ENCODE results near the gene OSBP.
A peak's percentile ranks its signal among the peaks of the same experiment; 100 is the strongest.
"Not testable (repeated sequence)": the region's sequence is repeated elsewhere in the genome, so short reads cannot be mapped to it uniquely, and the experiment has no call there.

The OSBP gene

DNA sequence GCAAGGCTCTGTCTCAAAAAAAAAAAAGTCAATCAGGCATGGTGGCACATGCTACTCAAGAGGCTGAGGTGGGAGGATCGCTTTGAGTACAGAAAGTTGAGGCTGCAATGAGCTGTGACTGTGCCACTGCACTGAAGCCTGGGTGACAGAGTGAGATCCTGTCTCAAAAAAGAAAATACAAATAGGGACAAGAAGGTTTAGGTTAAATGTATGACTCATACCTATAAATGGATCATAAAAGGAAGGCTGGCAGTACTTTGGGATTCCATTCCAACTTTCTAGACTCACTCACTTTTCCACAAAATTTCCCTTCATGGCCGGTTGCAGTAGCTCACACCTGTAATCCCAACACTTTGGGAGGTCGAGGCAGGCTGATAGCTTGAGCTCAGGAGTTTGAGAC lies 25.6 kb upstream of the OSBP start:
- no peak overlapping the region for H3K4me2 ChIP-seq (ENCODE audit: low read length)
- H3K9me3 ChIP-seq (ENCODE audit: insufficient read depth, low read depth, low read length) = no peaks in the 10 kb centered on the region
- H3K9ac ChIP-seq (ENCODE audit: low read length) = no peak overlapping the region
- no peak overlapping the region for H2BK5ac ChIP-seq (ENCODE audit: low read depth, low read length, poor library complexity)
- no peak for DNase-seq
- H4K8ac ChIP-seq (ENCODE audit: low read depth, low read length) = no peak overlapping the region
- H2BK120ac ChIP-seq (ENCODE audit: insufficient read depth, low read length, poor library complexity) = no peak overlapping the region
- H2BK12ac ChIP-seq (ENCODE audit: low read length) = no peak overlapping the region
- H4K91ac ChIP-seq (ENCODE audit: low read depth, low read length) = no peak overlapping the region
- H3K79me2 ChIP-seq (ENCODE audit: control insufficient read depth, insufficient read depth, low read length, poor library complexity) = no peaks in the 10 kb centered on the region
- H2AFZ ChIP-seq (ENCODE audit: insufficient read depth, low read length, poor library complexity) = no peak overlapping the region
- H3K36me3 ChIP-seq (ENCODE audit: control insufficient read depth in 1 of 2, insufficient read depth in 2 of 2, low read length in 2 of 2) = peaks cover 34 to 51% of the 10 kb centered on the region in 2 experiments
- no peak overlapping the region for H3K4me3 ChIP-seq (ENCODE audit: low read depth, low read length)
- H3K4me1 ChIP-seq (ENCODE audit: control insufficient read depth in 1 of 2, insufficient read depth in 2 of 2, low read length in 2 of 2) = no peaks in the 10 kb centered on the region
- no peak overlapping the region for H3K4ac ChIP-seq (ENCODE audit: low read depth, low read length)
- no peak overlapping the region for H3K14ac ChIP-seq (ENCODE audit: low read length)
- no peaks in the 10 kb centered on the region for H3K27me3 ChIP-seq (ENCODE audit: insufficient read depth, low read length)
- H4K12ac ChIP-seq (ENCODE audit: low read depth, low read length) = no peak overlapping the region
- H3K23ac ChIP-seq (ENCODE audit: low read length) = no peak overlapping the region
- no peak overlapping the region for H3K18ac ChIP-seq (ENCODE audit: low read length)
- no peak overlapping the region for H3K27ac ChIP-seq (ENCODE audit: low read depth, low read length)
- no peak overlapping the region for H2AK5ac ChIP-seq (ENCODE audit: low read length)
- no CpG with 5 or more reads among the region's 3 CpGs for WGBS (ENCODE audit: extremely low coverage, insufficient coverage, insufficient read length)
- H3K79me1 ChIP-seq (ENCODE audit: low read length) = no peaks in the 10 kb centered on the region

DNA sequence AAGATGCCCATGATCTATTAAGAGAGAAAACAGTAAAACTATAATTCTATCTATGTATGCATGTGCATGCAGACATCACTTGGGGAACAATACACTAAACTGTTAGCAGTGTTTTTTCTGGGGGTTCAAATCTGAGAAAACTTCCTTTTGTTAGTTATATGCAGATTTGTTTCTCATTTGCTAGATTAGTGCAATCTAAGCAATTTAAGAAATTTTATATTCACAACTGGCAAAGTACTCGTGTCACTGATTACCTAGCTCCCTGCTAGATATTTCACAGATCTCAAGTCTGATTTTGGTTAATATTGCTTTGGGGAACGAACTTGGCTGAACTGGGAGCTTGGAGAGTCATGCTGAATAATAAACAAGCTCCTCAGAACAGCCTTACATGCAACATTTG lies 14.9 kb upstream of the OSBP start:
- H3K9me3 ChIP-seq (ENCODE audit: insufficient read depth, low read depth, low read length) = no peaks in the 10 kb centered on the region
- H3K27me3 ChIP-seq (ENCODE audit: insufficient read depth, low read length) = no peaks in the 10 kb centered on the region
- no peak overlapping the region for H3K4ac ChIP-seq (ENCODE audit: low read depth, low read length)
- peaks cover under 1 to 1% of the 10 kb centered on the region in 2 experiments for H3K36me3 ChIP-seq (ENCODE audit: control insufficient read depth in 1 of 2, insufficient read depth in 2 of 2, low read length in 2 of 2)
- H3K79me1 ChIP-seq (ENCODE audit: low read length) = no peaks in the 10 kb centered on the region
- H3K23ac ChIP-seq (ENCODE audit: low read length) = no peak overlapping the region
- no peaks in the 10 kb centered on the region for H3K79me2 ChIP-seq (ENCODE audit: control insufficient read depth, insufficient read depth, low read length, poor library complexity)
- no peak overlapping the region for H2BK120ac ChIP-seq (ENCODE audit: insufficient read depth, low read length, poor library complexity)
- no peak overlapping the region for H4K91ac ChIP-seq (ENCODE audit: low read depth, low read length)
- H2AFZ ChIP-seq (ENCODE audit: insufficient read depth, low read length, poor library complexity) = no peak overlapping the region
- H4K12ac ChIP-seq (ENCODE audit: low read depth, low read length) = no peak overlapping the region
- H2BK5ac ChIP-seq (ENCODE audit: low read depth, low read length, poor library complexity) = no peak overlapping the region
- H2AK5ac ChIP-seq (ENCODE audit: low read length) = no peak overlapping the region
- H3K9ac ChIP-seq (ENCODE audit: low read length) = no peak overlapping the region
- no peak overlapping the region for H2BK12ac ChIP-seq (ENCODE audit: low read length)
- peaks cover 0 to 2% of the 10 kb centered on the region in 2 experiments for H3K4me1 ChIP-seq (ENCODE audit: control insufficient read depth in 1 of 2, insufficient read depth in 2 of 2, low read length in 2 of 2)
- no peak overlapping the region for H3K14ac ChIP-seq (ENCODE audit: low read length)
- no peak overlapping the region for H3K4me3 ChIP-seq (ENCODE audit: low read depth, low read length)
- H3K27ac ChIP-seq (ENCODE audit: low read depth, low read length) = no peak overlapping the region
- no peak overlapping the region for H4K8ac ChIP-seq (ENCODE audit: low read depth, low read length)
- no peak overlapping the region for H3K18ac ChIP-seq (ENCODE audit: low read length)
- DNase-seq = no peak
- no CpG with 5 or more reads among the region's 2 CpGs for WGBS (ENCODE audit: extremely low coverage, insufficient coverage, insufficient read length)
- no peak overlapping the region for H3K4me2 ChIP-seq (ENCODE audit: low read length)

DNA sequence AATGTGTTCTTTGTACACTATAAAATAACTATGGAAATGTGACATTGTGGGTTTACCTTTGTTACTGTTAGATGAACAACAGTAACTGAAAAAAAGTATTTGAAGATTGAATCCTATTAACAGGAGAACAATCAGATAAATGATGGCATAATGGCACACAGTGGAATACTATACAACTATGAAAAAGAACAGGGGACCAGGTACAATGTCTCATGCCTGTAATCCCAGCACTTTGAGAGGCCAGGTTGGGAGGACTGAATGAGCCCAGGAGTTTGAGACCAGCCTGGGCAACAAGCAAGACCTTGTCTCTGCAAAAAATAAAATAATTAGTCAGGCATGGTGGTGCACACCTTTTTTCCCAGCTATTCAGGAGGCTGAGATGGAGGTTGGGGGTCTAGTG lies 14.4 kb upstream of the OSBP start:
- Histone ChIP-seq H3K27ac (ENCODE audit: low read depth, low read length) (no peak overlapping the region), H3K9ac (ENCODE audit: low read length) (no peak overlapping the region), H3K18ac (ENCODE audit: low read length) (no peak overlapping the region), H4K8ac (ENCODE audit: low read depth, low read length) (no peak overlapping the region), H2BK120ac (ENCODE audit: insufficient read depth, low read length, poor library complexity) (no peak overlapping the region), H2AFZ (ENCODE audit: insufficient read depth, low read length, poor library complexity) (no peak overlapping the region), H2AK5ac (ENCODE audit: low read length) (no peak overlapping the region), H3K23ac (ENCODE audit: low read length) (no peak overlapping the region), H3K9me3 (ENCODE audit: insufficient read depth, low read depth, low read length) (no peaks in the 10 kb centered on the region), H4K91ac (ENCODE audit: low read depth, low read length) (no peak overlapping the region), H4K12ac (ENCODE audit: low read depth, low read length) (no peak overlapping the region), H3K4me2 (ENCODE audit: low read length) (no peak overlapping the region), H3K36me3 (ENCODE audit: control insufficient read depth in 1 of 2, insufficient read depth in 2 of 2, low read length in 2 of 2) (no peaks in the 10 kb centered on the region), H2BK5ac (ENCODE audit: low read depth, low read length, poor library complexity) (no peak overlapping the region), H2BK12ac (ENCODE audit: low read length) (no peak overlapping the region), H3K4ac (ENCODE audit: low read depth, low read length) (no peak overlapping the region), H3K4me1 (ENCODE audit: control insufficient read depth in 1 of 2, insufficient read depth in 2 of 2, low read length in 2 of 2) (peaks cover 0 to 2% of the 10 kb centered on the region in 2 experiments), H3K27me3 (ENCODE audit: insufficient read depth, low read length) (no peaks in the 10 kb centered on the region), H3K79me2 (ENCODE audit: control insufficient read depth, insufficient read depth, low read length, poor library complexity) (no peaks in the 10 kb centered on the region), H3K14ac (ENCODE audit: low read length) (no peak overlapping the region), H3K79me1 (ENCODE audit: low read length) (no peaks in the 10 kb centered on the region), H3K4me3 (ENCODE audit: low read depth, low read length) (no peak overlapping the region)
- no peak for DNase-seq

DNA sequence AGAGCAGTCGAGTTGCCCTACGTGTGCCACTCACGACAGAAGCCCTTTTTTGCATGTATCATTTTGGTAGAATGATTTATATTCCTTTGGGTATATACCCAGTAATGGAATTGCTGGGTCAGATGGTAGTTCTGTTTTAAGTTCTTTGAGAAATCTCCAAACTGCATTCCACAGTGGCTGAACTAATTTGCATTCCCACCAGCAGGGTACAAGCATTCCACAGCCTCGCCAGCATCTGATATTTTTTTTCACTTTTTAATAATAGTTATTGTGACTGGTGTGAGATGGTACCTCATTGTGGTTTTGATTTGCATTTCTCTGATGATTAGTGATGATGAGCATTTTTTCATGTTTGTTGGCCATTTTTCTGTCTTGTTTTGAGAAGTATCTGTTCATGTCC lies 11.4 kb upstream of the OSBP start:
- H2AK5ac ChIP-seq (ENCODE audit: low read length); H3K27me3 ChIP-seq (ENCODE audit: insufficient read depth, low read length); H2BK5ac ChIP-seq (ENCODE audit: low read depth, low read length, poor library complexity); H4K8ac ChIP-seq (ENCODE audit: low read depth, low read length); H4K12ac ChIP-seq (ENCODE audit: low read depth, low read length); H3K9ac ChIP-seq (ENCODE audit: low read length); H3K4ac ChIP-seq (ENCODE audit: low read depth, low read length); H2BK120ac ChIP-seq (ENCODE audit: insufficient read depth, low read length, poor library complexity); H3K4me2 ChIP-seq (ENCODE audit: low read length); H3K4me3 ChIP-seq (ENCODE audit: low read depth, low read length); H3K36me3 ChIP-seq (ENCODE audit: control insufficient read depth in 1 of 2, insufficient read depth in 2 of 2, low read length in 2 of 2); H3K14ac ChIP-seq (ENCODE audit: low read length); H3K79me2 ChIP-seq (ENCODE audit: control insufficient read depth, insufficient read depth, low read length, poor library complexity); H4K91ac ChIP-seq (ENCODE audit: low read depth, low read length); H3K18ac ChIP-seq (ENCODE audit: low read length); H2BK12ac ChIP-seq (ENCODE audit: low read length); H3K27ac ChIP-seq (ENCODE audit: low read depth, low read length); H3K23ac ChIP-seq (ENCODE audit: low read length); H3K9me3 ChIP-seq (ENCODE audit: insufficient read depth, low read depth, low read length); H3K79me1 ChIP-seq (ENCODE audit: low read length); H3K4me1 ChIP-seq (ENCODE audit: control insufficient read depth in 1 of 2, insufficient read depth in 2 of 2, low read length in 2 of 2); H2AFZ ChIP-seq (ENCODE audit: insufficient read depth, low read length, poor library complexity): not testable (repeated sequence)
- no CpG with 5 or more reads among the region's 4 CpGs for WGBS (ENCODE audit: extremely low coverage, insufficient coverage, insufficient read length)
- peak in 1 of 2 donors; percentile 52 for DNase-seq
